ENCODE data around the gene LMTK2.

LMTK2 gene

GRCh38 chr7:98223351-98223897 lies 116.8 kb downstream of the LMTK2 start:
- Histone ChIP-seq H3K27ac (no peak overlapping the region), H3K36me3 (peaks cover 45% of the 10 kb centered on the region), H3K27me3 (ENCODE audit: insufficient read depth, low read depth, severe bottlenecking) (no peaks in the 10 kb centered on the region), H3K4me3 (ENCODE audit: low read depth, low read length) (no peak overlapping the region), H3K9me3 (ENCODE audit: severe bottlenecking) (no peaks in the 10 kb centered on the region)
- TF ChIP-seq CTCF (IDR thresholded peaks at IDR 0.05; ENCODE audit: low read depth, low read length) = no peak
- DNase-seq = no peak

GRCh38 chr7:98223898-98224700 lies 117.4 kb downstream of the LMTK2 start:
- no peak overlapping the region for H3K27ac ChIP-seq
- peaks cover 48% of the 10 kb centered on the region for H3K36me3 ChIP-seq
- no peak overlapping the region for H3K4me3 ChIP-seq (ENCODE audit: low read depth, low read length)
- TF ChIP-seq CTCF (IDR thresholded peaks at IDR 0.05; ENCODE audit: low read depth, low read length) = no peak
- no peaks in the 10 kb centered on the region for H3K9me3 ChIP-seq (ENCODE audit: severe bottlenecking)
- DNase-seq = no peak
- no peaks in the 10 kb centered on the region for H3K27me3 ChIP-seq (ENCODE audit: insufficient read depth, low read depth, severe bottlenecking)

GRCh38 chr7:98224701-98225181 lies 118.1 kb downstream of the LMTK2 start:
- no peak overlapping the region for H3K4me3 ChIP-seq (ENCODE audit: low read depth, low read length)
- no peaks in the 10 kb centered on the region for H3K9me3 ChIP-seq (ENCODE audit: severe bottlenecking)
- no peak overlapping the region for H3K27ac ChIP-seq
- H3K36me3 ChIP-seq = peaks cover 51% of the 10 kb centered on the region
- DNase-seq = no peak
- H3K27me3 ChIP-seq (ENCODE audit: insufficient read depth, low read depth, severe bottlenecking) = no peaks in the 10 kb centered on the region
- TF ChIP-seq CTCF (IDR thresholded peaks at IDR 0.05; ENCODE audit: low read depth, low read length) = no peak

GRCh38 chr7:98225913-98226614 lies 119.4 kb downstream of the LMTK2 start:
- no peak for TF ChIP-seq CTCF (IDR thresholded peaks at IDR 0.05; ENCODE audit: low read depth, low read length)
- H3K4me3 ChIP-seq (ENCODE audit: low read depth, low read length) = no peak overlapping the region
- H3K27me3 ChIP-seq (ENCODE audit: insufficient read depth, low read depth, severe bottlenecking) = no peaks in the 10 kb centered on the region
- no peak overlapping the region for H3K27ac ChIP-seq
- no peaks in the 10 kb centered on the region for H3K9me3 ChIP-seq (ENCODE audit: severe bottlenecking)
- peaks cover 55% of the 10 kb centered on the region for H3K36me3 ChIP-seq
- no peak for DNase-seq

- Histone ChIP-seq H3K27me3 (ENCODE audit: insufficient read depth, low read depth, severe bottlenecking) (no peaks in the 10 kb centered on the region), H3K4me3 (ENCODE audit: low read depth, low read length) (no peak overlapping the region), H3K36me3 (peaks cover 53% of the 10 kb centered on the region), H3K27ac (no peak overlapping the region), H3K9me3 (ENCODE audit: severe bottlenecking) (no peaks in the 10 kb centered on the region)
- TF ChIP-seq CTCF (IDR thresholded peaks at IDR 0.05; ENCODE audit: low read depth, low read length) = no peak
- no peak for DNase-seq
These were observed 121.3 kb downstream of the LMTK2 start for GRCh38 chr7:98227939-98228338.

All from WERI-Rb-1 (cell line).